OCI-LY1 (cell line): ENCODE measurements around the gene RPS3.

Experiments
- H2AFZ ChIP-seq: fragments of 200-600 bp; sonication (generic), shearing (Covaris generic); 2 replicates; pipeline ENCODE4 v1.6.0; 2014; ENCODE audit warnings: antibody characterized with exemption, mild to moderate bottlenecking, low read length
- H3F3A ChIP-seq: fragments of 200-600 bp; sonication (generic), shearing (Covaris generic); 2 replicates; pipeline ENCODE4 v1.6.0; 2014; ENCODE audit warnings: mild to moderate bottlenecking, antibody characterized with exemption, low read length, moderate library complexity; ENCODE audit not compliant: insufficient read depth
- H3K27ac ChIP-seq: fragments of 200-600 bp; sonication (generic); 2 replicates; pipeline ENCODE4 v1.5.1; 2014; ENCODE audit warnings: low read length, mixed run types, mild to moderate bottlenecking, low read depth; ENCODE audit not compliant: poor library complexity, severe bottlenecking
- H3K27me3 ChIP-seq: fragments of 200-600 bp; sonication (generic); 2 replicates; pipeline ENCODE4 v1.6.0; 2014; ENCODE audit warnings: antibody characterized with exemption, mild to moderate bottlenecking, low read length, moderate library complexity; ENCODE audit not compliant: insufficient read depth
- H3K36me3 ChIP-seq: fragments of 200-600 bp; sonication (generic); 2 replicates; pipeline ENCODE4 v1.6.1; 2014; ENCODE audit warnings: mild to moderate bottlenecking, antibody characterized with exemption, low read length, moderate library complexity, mixed read lengths; ENCODE audit not compliant: insufficient read depth
- H3K4me1 ChIP-seq: fragments of 200-600 bp; sonication (generic); 2 replicates; pipeline ENCODE4 v1.5.1; 2014; ENCODE audit warnings: mild to moderate bottlenecking, low read length, moderate library complexity; ENCODE audit not compliant: insufficient read depth, severe bottlenecking
- H3K4me2 ChIP-seq: fragments of 200-600 bp; sonication (generic), shearing (Covaris generic); 2 replicates; pipeline ENCODE4 v1.6.1; 2014; ENCODE audit warnings: low read length
- H3K4me3 ChIP-seq: fragments of 200-600 bp; sonication (generic); 2 replicates; pipeline ENCODE4 v1.5.1; 2014; ENCODE audit warnings: low read length, low read depth, mild to moderate bottlenecking, mixed read lengths; ENCODE audit not compliant: poor library complexity, severe bottlenecking
- H3K79me2 ChIP-seq: fragments of 200-600 bp; shearing (Covaris generic); 2 replicates; pipeline ENCODE4 v1.6.1; 2016; ENCODE audit warnings: mixed run types, low read length, mixed read lengths; ENCODE audit not compliant: insufficient read depth
- H3K9ac ChIP-seq: fragments of 200-600 bp; sonication (generic), shearing (Covaris generic); 2 replicates; pipeline ENCODE4 v1.6.1; 2014; ENCODE audit warnings: mild to moderate bottlenecking, low read length, mixed read lengths
- H3K9me2 ChIP-seq: fragments of 200-600 bp; sonication (generic), shearing (Covaris generic); 2 replicates; pipeline ENCODE4 v1.6.1; 2014; ENCODE audit warnings: low read depth, mild to moderate bottlenecking, low read length, mixed read lengths
- H3K9me3 ChIP-seq: fragments of 200-600 bp; shearing (Covaris generic); 2 replicates; pipeline ENCODE4 v1.6.1; 2014; ENCODE audit warnings: low read length, mixed read lengths
- H4K20me1 ChIP-seq: fragments of 200-600 bp; sonication (generic), shearing (Covaris generic); 2 replicates; pipeline ENCODE4 v1.6.0; 2016; ENCODE audit warnings: mild to moderate bottlenecking, low read length; ENCODE audit not compliant: insufficient read depth
- CTCF ChIP-seq: fragments of 200-600 bp; sonication (generic), shearing (Covaris generic); IDR thresholded peaks from 2 replicates; pipeline ENCODE4 v1.5.1; 2017; ENCODE audit warnings: mild to moderate bottlenecking, antibody characterized with exemption, low read length, moderate library complexity, mixed read lengths
- EZH2 ChIP-seq: fragments of 200-600 bp; sonication (generic), shearing (Covaris generic); IDR thresholded peaks from 2 replicates; pipeline ENCODE4 v1.8.0; 2017; ENCODE audit warnings: borderline replicate concordance, mixed run types, mild to moderate bottlenecking, antibody characterized with exemption, low read length, moderate library complexity, mixed read lengths

The RPS3 gene

DNA sequence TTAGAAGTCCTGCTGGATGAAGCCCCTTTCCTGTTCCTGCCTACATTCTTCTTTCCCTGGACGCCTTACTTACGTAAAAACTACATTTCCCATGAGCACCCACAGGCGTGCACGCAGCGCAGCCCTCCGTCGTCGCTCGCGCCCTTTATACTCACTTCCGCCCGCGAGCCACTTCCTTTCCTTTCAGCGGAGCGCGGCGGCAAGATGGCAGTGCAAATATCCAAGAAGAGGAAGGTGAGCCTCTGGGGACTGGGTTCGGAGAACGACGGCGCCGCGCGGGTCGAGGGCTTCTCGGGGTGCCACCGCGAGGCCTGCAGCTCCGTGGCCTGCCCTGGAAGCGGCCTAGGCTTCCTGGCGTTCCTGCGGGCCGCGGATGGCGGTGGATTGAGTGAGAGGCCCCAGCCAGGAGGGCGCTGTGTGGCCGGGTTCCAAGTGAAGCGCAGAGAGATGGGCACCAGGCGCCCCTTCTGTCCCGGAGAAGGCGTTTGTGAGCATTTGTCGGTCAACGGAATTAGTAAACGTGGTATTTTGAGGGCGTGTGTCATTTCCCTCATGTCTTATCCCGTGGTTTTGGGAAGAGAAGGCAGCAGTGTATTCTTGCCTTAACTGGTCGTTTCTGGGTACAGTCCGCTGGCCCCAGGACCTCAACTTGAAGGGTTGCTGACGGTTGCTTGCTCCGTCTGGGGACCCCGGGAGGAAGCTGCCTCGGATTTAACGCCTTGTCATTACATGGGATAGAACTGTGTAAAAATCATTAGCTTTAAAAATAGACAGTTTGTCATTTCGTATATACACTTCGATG, at the start of gene RPS3:
Gene RPS3, plus strand, starts transcription at position 175 of the 802 bp plus-strand sequence. Its CDS starts 30 bp downstream, at position 205.
- no peaks in the 10 kb centered on the region for H3F3A ChIP-seq
- peak within 1 kb of the TSS; percentile 96 for H3K4me3 ChIP-seq
- peaks cover 50% of the 10 kb centered on the region for H3K36me3 ChIP-seq
- TF ChIP-seq EZH2 (no peak), CTCF (peak; percentile 46; the same call in 1 of the 2 replicates)
- peaks cover 26% of the 10 kb centered on the region for H3K4me1 ChIP-seq
- peak within 1 kb of the TSS; percentile 90 for H3K4me2 ChIP-seq
- no peaks in the 10 kb centered on the region for H3K9me2 ChIP-seq
- peak within 1 kb of the TSS; percentile 81 for H3K27ac ChIP-seq
- no peaks in the 10 kb centered on the region for H3K9me3 ChIP-seq
- peaks cover 46% of the 10 kb centered on the region for H3K79me2 ChIP-seq
- no peaks in the 10 kb centered on the region for H3K27me3 ChIP-seq
- peaks cover 11% of the 10 kb centered on the region for H4K20me1 ChIP-seq
- H2AFZ ChIP-seq = peak within 1 kb of the TSS; percentile 68; the same call in 1 of the 2 replicates
- H3K9ac ChIP-seq = peak within 1 kb of the TSS; percentile 98

DNA sequence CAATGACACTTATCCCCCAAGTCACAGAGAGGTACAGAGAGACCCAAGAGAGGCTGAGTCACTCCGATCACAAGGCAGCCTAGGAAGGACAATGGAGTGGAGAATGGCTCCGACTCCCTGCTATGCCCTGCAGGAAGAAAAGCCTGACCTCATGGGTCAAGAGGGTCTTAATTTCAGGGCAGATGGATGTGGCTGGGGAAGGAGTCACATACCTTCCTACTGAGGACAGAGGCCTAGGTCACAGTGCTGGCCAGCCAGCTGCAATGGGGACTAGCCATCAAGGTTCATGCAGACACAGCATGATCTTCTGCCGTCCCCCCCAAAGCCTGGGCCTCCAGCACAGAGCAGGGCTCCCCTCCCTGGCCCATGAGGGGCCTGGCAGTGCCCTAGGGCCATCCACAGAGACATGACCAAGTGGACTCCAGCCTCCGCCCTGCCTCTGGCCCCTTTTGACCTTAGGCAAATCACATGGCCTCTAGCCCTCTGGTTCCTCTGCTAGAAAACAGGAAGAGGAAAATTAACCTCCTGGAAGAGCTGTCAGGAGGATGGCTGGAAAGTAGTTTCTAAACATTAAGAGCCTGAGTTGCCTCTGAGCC, 49.7 kb upstream of the RPS3 start:
- TF ChIP-seq CTCF (no peak), EZH2 (no peak)
- Histone ChIP-seq H3K27me3 (no peaks in the 10 kb centered on the region), H3K36me3 (no peaks in the 10 kb centered on the region), H3K4me3 (no peak overlapping the region), H2AFZ (no peak overlapping the region), H4K20me1 (no peaks in the 10 kb centered on the region), H3K27ac (no peak overlapping the region), H3K4me2 (no peak overlapping the region), H3K4me1 (no peaks in the 10 kb centered on the region), H3K9ac (no peak overlapping the region), H3K9me2 (no peaks in the 10 kb centered on the region), H3F3A (no peaks in the 10 kb centered on the region), H3K9me3 (no peaks in the 10 kb centered on the region), H3K79me2 (no peaks in the 10 kb centered on the region)

DNA sequence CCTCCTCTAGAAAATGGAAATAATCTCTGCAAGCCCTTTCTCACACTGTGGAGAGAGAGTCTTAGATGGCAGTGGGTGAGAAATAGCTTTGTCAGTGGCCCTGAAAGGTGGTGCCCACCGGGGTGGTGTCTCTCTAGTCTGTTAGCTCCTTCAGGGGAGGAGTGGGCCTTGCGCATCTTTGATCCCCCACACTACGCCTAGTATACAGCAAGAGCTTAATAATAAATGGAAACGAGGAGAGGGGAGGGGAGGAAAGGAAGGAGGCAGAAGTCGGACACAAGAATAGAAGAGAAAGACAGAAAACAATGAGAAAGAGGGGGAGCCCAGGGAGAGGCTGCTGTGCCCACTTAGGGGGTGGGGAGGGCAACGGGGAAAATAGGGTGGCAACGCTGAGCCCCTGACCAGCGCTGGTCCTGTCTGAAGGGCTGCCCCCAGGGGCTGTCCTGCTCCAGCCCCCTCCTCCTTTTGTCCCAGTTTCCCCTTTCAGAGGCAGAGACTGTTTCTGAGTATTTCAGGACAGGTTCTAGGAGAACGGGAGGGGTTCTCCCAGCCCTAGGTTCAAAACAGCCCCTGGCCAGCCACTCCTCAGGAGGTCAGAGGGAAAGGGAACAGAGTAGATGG, 49.1 kb upstream of the RPS3 start:
- Histone ChIP-seq H3K27me3 (no peaks in the 10 kb centered on the region), H3K4me1 (no peaks in the 10 kb centered on the region), H3K36me3 (no peaks in the 10 kb centered on the region), H3K9ac (no peak overlapping the region), H3K4me3 (no peak overlapping the region), H2AFZ (no peak overlapping the region), H3K4me2 (no peak overlapping the region), H3K9me3 (no peaks in the 10 kb centered on the region), H3K27ac (no peak overlapping the region), H4K20me1 (no peaks in the 10 kb centered on the region), H3F3A (no peaks in the 10 kb centered on the region), H3K9me2 (no peaks in the 10 kb centered on the region), H3K79me2 (no peaks in the 10 kb centered on the region)
- no peak for TF ChIP-seq CTCF
- TF ChIP-seq EZH2 = no peak
